ENCODE results near the gene SPA17. TPM values are rescaled to one million over a fixed set of nuclear protein-coding genes. Genes with fewer than 3 reads are reported as not detected.

The SPA17 gene
- total RNA-seq, 1 experiment from 2014 or later = 37.5 TPM

Other genes starting within 250 kb of the SPA17 start
- not detected in 2 replicates for gene OR8B4, start 249.0 kb upstream of the SPA17 start, total RNA-seq (2014; rRNA removed; shearing (Covaris generic))
- gene OR8B8, start 228.2 kb upstream of the SPA17 start, total RNA-seq (2014; rRNA removed; shearing (Covaris generic)) = not detected in 2 replicates
- not detected in 2 replicates for gene OR8B12, start 130.2 kb upstream of the SPA17 start, total RNA-seq (2014; rRNA removed; shearing (Covaris generic))
- not detected in 2 replicates for gene OR8A1, start 103.9 kb upstream of the SPA17 start, total RNA-seq (2014; rRNA removed; shearing (Covaris generic))
- not detected in 2 replicates for gene PANX3, start 62.5 kb upstream of the SPA17 start, total RNA-seq (2014; rRNA removed; shearing (Covaris generic))
- 13.9 and 14.3 TPM in 2 replicates for gene TBRG1, start 51.0 kb upstream of the SPA17 start, total RNA-seq (2014; rRNA removed; shearing (Covaris generic))
- gene SIAE, start 165 bp upstream of the SPA17 start, total RNA-seq (2014; rRNA removed; shearing (Covaris generic)) = 8.6 and 12.3 TPM in 2 replicates
- gene NRGN, start 66.0 kb downstream of the SPA17 start, total RNA-seq (2014; rRNA removed; shearing (Covaris generic)) = 0.45 and 0.46 TPM in 2 replicates
- not detected in 2 replicates for gene VSIG2, start 78.4 kb downstream of the SPA17 start, total RNA-seq (2014; rRNA removed; shearing (Covaris generic))
- gene ESAM, start 88.4 kb downstream of the SPA17 start, total RNA-seq (2014; rRNA removed; shearing (Covaris generic)) = 0.10 TPM in 2 replicates
- 6.7 and 9.6 TPM in 2 replicates for gene MSANTD2, start 126.5 kb downstream of the SPA17 start, total RNA-seq (2014; rRNA removed; shearing (Covaris generic))
- gene ROBO3, start 191.5 kb downstream of the SPA17 start, total RNA-seq (2014; rRNA removed; shearing (Covaris generic)) = 15.1 and 17.1 TPM in 2 replicates
- 11.7 and 15.9 TPM in 2 replicates for gene ROBO4, start 224.0 kb downstream of the SPA17 start, total RNA-seq (2014; rRNA removed; shearing (Covaris generic))
- gene HEPN1, start 245.3 kb downstream of the SPA17 start, total RNA-seq (2014; rRNA removed; shearing (Covaris generic)) = not detected in 2 replicates

Data from A172 (cell line).